ENCODE results near the gene TCF12. TPM values are rescaled to one million over a fixed set of nuclear protein-coding genes. Genes with fewer than 3 reads are reported as not detected.

The TCF12 gene
- total RNA-seq, 1 donor from 2014 or later: 68.9 TPM

DNA sequence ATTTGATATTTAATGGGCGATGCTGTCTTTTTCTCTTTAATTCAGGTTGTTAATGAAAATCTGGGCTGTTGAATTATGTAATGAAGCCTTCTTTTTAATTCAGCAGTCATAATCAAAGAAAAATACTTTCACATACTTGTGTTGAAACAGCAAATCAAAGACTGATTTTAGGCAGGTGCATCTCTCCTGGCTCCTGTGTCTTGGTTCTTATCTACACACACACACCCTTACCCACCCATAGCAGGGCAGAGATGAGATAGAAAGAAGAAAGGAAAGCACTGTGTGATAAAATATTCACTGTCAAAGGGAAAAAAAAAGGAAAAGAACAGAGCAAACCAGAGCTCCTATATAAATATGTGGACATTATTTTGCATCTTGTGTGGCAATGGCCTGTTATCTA, 327.3 kb downstream of the TCF12 start:
- no peak for DNase-seq (ENCODE audit: low read depth)
- TF ChIP-seq, protein P1, sequence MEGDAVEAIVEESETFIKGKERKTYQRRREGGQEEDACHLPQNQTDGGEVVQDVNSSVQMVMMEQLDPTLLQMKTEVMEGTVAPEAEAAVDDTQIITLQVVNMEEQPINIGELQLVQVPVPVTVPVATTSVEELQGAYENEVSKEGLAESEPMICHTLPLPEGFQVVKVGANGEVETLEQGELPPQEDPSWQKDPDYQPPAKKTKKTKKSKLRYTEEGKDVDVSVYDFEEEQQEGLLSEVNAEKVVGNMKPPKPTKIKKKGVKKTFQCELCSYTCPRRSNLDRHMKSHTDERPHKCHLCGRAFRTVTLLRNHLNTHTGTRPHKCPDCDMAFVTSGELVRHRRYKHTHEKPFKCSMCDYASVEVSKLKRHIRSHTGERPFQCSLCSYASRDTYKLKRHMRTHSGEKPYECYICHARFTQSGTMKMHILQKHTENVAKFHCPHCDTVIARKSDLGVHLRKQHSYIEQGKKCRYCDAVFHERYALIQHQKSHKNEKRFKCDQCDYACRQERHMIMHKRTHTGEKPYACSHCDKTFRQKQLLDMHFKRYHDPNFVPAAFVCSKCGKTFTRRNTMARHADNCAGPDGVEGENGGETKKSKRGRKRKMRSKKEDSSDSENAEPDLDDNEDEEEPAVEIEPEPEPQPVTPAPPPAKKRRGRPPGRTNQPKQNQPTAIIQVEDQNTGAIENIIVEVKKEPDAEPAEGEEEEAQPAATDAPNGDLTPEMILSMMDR (conservative IDR thresholded peaks at IDR 0.05; ENCODE audit: low read depth, low read length): no peak
- no peak overlapping the region for H3K4me3 ChIP-seq (ENCODE audit: low read depth, low read length)

DNA sequence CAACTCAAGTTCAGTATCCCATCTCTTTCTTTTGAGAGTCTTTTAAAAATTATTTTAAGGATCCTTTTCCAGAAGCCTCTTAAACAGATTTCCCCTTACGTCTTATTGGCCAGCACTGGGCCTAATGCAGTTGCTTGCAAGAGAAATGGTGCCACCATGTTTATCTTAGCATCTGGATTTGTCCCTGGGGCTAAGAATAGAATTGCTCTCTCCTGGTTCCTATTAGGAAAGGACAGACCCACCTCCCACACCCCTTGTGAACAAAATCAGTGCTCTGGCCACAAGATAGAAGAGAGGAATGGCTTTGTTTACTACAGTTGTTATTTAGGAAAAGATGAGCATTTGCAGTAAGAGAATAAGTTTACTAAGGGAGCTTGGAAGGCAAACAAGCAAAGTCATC, 329.6 kb downstream of the TCF12 start:
- no peak overlapping the region for H3K4me3 ChIP-seq (ENCODE audit: low read depth, low read length)
- DNase-seq (ENCODE audit: low read depth): no peak
- TF ChIP-seq, protein P1 (conservative IDR thresholded peaks at IDR 0.05; ENCODE audit: low read depth, low read length): no peak

DNA sequence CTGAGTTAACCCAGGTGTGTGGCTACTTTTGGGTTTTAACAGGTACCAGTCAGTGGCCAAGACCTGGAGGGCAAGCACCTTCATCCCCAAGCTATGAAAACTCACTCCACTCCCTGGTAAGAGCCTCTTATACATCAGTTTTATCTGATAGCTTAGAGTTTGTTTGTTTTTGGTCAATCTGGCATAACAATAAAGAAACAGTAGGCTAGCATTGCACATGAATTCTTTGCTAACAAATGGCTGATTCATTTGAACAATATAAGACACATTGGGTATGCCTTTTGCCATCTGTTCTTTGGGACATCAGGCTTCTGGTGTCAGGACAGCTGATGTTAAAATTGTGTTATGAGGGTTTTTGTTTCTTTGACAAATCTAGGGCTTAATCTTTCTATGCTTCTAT, 332.9 kb downstream of the TCF12 start:
- DNase-seq (ENCODE audit: low read depth): no peak
- TF ChIP-seq, protein P1 (conservative IDR thresholded peaks at IDR 0.05; ENCODE audit: low read depth, low read length): no peak
- no peak overlapping the region for H3K4me3 ChIP-seq (ENCODE audit: low read depth, low read length)

DNA sequence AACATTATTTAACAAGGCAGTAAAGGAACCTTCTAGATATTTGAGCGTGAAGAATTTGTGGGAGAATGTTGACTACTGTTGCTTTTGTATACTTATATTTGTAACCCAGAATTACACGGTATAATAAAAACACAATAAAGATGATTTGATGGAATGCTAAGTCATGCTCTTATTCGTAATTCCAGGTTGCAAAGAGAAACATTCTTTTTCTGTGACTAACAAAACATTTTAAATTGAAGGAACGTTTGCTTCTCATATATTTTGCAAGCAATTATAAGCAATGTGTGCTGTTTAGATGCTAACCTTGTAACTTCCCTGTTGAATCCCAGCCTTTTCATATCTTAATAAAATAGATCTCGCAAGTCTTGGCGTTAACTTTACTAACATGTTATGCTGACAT, 333.5 kb downstream of the TCF12 start:
- TF ChIP-seq, protein P1 (conservative IDR thresholded peaks at IDR 0.05; ENCODE audit: low read depth, low read length): no peak
- no peak overlapping the region for H3K4me3 ChIP-seq (ENCODE audit: low read depth, low read length)
- DNase-seq (ENCODE audit: low read depth): no peak

DNA sequence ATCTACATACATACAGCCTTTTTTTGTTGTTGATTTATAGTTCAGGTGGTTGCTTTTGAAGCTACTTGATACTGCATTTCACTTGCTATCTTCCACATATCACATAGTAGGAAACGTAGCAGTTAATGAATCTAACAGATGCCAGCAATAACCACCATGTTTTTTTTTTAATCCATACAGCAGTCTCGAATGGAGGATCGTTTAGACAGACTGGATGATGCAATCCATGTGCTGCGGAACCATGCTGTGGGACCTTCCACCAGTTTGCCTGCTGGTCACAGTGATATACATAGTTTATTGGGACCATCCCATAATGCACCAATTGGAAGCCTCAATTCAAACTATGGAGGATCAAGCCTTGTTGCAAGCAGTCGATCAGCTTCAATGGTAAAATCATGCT, 334.6 kb downstream of the TCF12 start:
- TF ChIP-seq, protein P1 (conservative IDR thresholded peaks at IDR 0.05; ENCODE audit: low read depth, low read length): no peak
- no peak for DNase-seq (ENCODE audit: low read depth)
- no peak overlapping the region for H3K4me3 ChIP-seq (ENCODE audit: low read depth, low read length)

DNA sequence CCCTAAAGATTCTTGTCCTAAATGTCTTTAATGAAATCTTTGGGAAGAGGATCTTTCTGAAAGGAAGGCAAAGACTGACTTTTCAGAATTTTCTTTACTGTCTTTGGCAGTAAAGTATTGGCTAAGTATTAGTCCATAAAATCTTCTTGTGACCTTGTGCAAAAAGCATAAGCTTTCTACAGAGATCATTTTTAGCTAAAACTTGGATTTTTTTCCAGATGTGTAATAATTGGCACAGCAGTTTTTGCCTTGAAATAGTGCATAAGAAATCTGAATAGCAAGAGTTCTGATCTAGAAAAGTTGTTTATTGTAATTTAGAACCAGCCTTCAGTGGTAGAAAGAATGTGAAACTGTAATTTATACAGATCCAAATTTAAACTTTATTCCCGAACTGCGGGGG, 335.1 kb downstream of the TCF12 start:
- TF ChIP-seq, protein P1 (conservative IDR thresholded peaks at IDR 0.05; ENCODE audit: low read depth, low read length): no peak
- DNase-seq (ENCODE audit: low read depth): no peak
- H3K4me3 ChIP-seq (ENCODE audit: low read depth, low read length): no peak overlapping the region

DNA sequence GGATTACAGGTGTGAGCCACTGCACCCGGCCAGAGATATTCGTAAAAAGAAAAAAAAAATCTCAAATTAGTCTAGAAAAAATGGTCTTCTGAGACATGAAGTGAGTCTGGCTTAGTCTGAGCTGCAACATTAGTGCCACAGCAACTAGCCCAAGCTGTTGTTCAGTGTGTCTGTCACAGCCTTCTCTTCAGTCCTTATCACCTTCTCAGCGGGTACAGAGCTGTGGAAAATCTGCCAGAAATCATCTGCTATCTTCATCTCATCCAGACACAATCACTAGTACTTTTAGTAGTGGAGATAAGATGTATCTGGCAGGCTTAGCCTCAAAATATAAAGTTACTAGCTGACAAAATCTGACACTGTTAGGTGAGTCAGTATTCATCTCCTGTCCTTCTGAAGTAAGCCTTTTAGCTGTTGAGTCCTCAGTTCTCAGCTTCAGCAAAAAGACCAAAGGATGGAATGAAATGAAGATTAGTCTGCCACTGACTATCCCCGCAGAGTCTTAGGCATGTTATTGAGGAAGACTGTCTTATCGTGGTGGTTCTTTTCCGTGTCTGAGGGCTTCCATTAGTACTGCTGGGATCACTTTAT, 337.4 kb downstream of the TCF12 start:
- no peak overlapping the region for H3K4me3 ChIP-seq (ENCODE audit: low read depth, low read length)
- TF ChIP-seq, protein P1 (conservative IDR thresholded peaks at IDR 0.05; ENCODE audit: low read depth, low read length): no peak
- no peak for DNase-seq (ENCODE audit: low read depth)
